ENCODE data around the gene MRPS11. TPM values are rescaled to one million over a fixed set of nuclear protein-coding genes. Genes with fewer than 3 reads are reported as not detected.
"Not testable (repeated sequence)": the region's sequence is repeated elsewhere in the genome, so short reads cannot be mapped to it uniquely, and the experiment has no call there.

The MRPS11 gene
- total and polyA plus RNA-seq, 2 of the 4 experiments (the other 2 are of a cell fraction), result 66.1 to 87.8 TPM

- H3K27me3 ChIP-seq (ENCODE audit: control insufficient read depth, insufficient read depth, low read length); H3K9me3 ChIP-seq (ENCODE audit: control insufficient read depth, insufficient read depth, low read length); DNase-seq; ATAC-seq (ENCODE audit: low read depth); H3K9me1 ChIP-seq (ENCODE audit: insufficient read depth, low read length); H3K23ac ChIP-seq (ENCODE audit: low read depth, low read length); H3K4me3 ChIP-seq (ENCODE audit: insufficient read depth, low read depth, low read length); H4K5ac ChIP-seq (ENCODE audit: low read depth, low read length); intact Hi-C loops (cut with micrococcal nuclease); CTCF ChIA-PET; POLR2A ChIA-PET (ENCODE audit: unreplicated experiment); H4K20me1 ChIP-seq (ENCODE audit: insufficient read depth, low read length); H2BK5ac ChIP-seq (ENCODE audit: low read depth, low read length, poor library complexity, severe bottlenecking); H2BK15ac ChIP-seq (ENCODE audit: low read depth, low read length); BruUV-seq (replicated peaks); H3K4me1 ChIP-seq (ENCODE audit: control insufficient read depth, insufficient read depth, low read length); H2BK120ac ChIP-seq (ENCODE audit: low read depth, low read length); H3K18ac ChIP-seq (ENCODE audit: low read depth, low read length); H3K56ac ChIP-seq (ENCODE audit: extremely low read depth, insufficient read depth, low read length); H3K4ac ChIP-seq (ENCODE audit: low read depth, low read length); H2AK5ac ChIP-seq (ENCODE audit: low read depth, low read length); H2BK20ac ChIP-seq (ENCODE audit: low read depth, low read length); dilution Hi-C loops (cut with HindIII; ENCODE audit: low sequenced_read_pairs, unreplicated experiment); H2AK9ac ChIP-seq (replicated peaks; ENCODE audit: low read depth, low read length, poor library complexity); H2AFZ ChIP-seq (replicated peaks; ENCODE audit: low read length, poor library complexity); H4K91ac ChIP-seq (ENCODE audit: insufficient read depth, low read depth, low read length); H3K14ac ChIP-seq (replicated peaks; ENCODE audit: low read depth, low read length); H3K9ac ChIP-seq (ENCODE audit: low read depth, low read length); H3K27ac ChIP-seq (ENCODE audit: insufficient read depth, low read length): not testable (repeated sequence)
- in situ Hi-C loops (cut with MboI; ENCODE audit: low sequenced_read_pairs), result loop anchor here (5.0 kb wide), 1 partner anchor 149 kb away; no protein-coding TSS in a partner anchor
- H3K36me3 ChIP-seq (ENCODE audit: control insufficient read depth, insufficient read depth, low read length), result peaks cover 16% of the 10 kb centered on the region
- peaks cover 29 to 46% of the 10 kb centered on the region in 2 experiments for H3K79me1 ChIP-seq (ENCODE audit: low read depth in 1 of 2, low read length in 2 of 2)
- 93% methylated on average over 9 of the region's 10 CpGs; no CpG with 5 or more reads in 1 of the 2 experiments for WGBS, 2 experiments (ENCODE audit: extremely low coverage in 2 of 2, insufficient read length in 1 of 2)
- peak overlapping the region in 1 of 2 experiments; percentile 44; a peak in 1 of 4 replicates for H4K8ac ChIP-seq (ENCODE audit: low read depth in 2 of 2, low read length in 2 of 2)
- H3K4me2 ChIP-seq (ENCODE audit: low read depth, low read length), result peak overlapping the region; percentile 96; the same call in 1 of the 2 replicates
Observed at GRCh38 chr15:88468721-88469120, 1.2 kb downstream of the MRPS11 start.

Data from IMR-90 (cell line).